Endothelial cell of umbilical vein (primary cell): ENCODE results near the gene AKAP14. TPM values are rescaled to one million over a fixed set of nuclear protein-coding genes. Genes with fewer than 3 reads are reported as not detected.
A peak's percentile ranks its signal among the peaks of the same experiment; 100 is the strongest.

Experiments used
- BruUV-seq: library from RNA; stranded (reverse); fragments of 400-500 nt; replicated peaks from 2 replicates; lab custom pipeline; 2021; lab: Mats Ljungman, UMichigan
- CTCF ChIA-PET: fragments of 300-600, 350-600 bp; sonication (Branson Sonifier 250); formaldehyde crosslinking; loops from one replicate; lab custom pipeline; 2021; ENCODE audit warnings: antibody characterized with exemption, inconsistent platforms; lab: Charles Lee
- POLR2A ChIA-PET: fragments of 300-600, 350-600 bp; sonication (Branson Sonifier 250); formaldehyde crosslinking; loops from one replicate; lab custom pipeline; 2021; ENCODE audit warnings: antibody characterized with exemption, inconsistent platforms; lab: Charles Lee
- DNase-seq: peaks from one replicate; pipeline ENCODE4 v3.0.0-alpha.2; 2011; ENCODE audit warnings: low read depth, low spot score
- FAIRE-seq: peaks from 2 replicates; lab custom pipeline; 2011; peaks lifted over from hg19 to GRCh38; lab: Jason Lieb, UNC
- H2AFZ ChIP-seq: 2 replicates; pipeline ENCODE4 v1.6.0; 2012; ENCODE audit warnings: low read depth, low read length, control low read depth, inconsistent platforms
- H3K27ac ChIP-seq: 2 replicates; pipeline ENCODE4 v1.5.1; 2011; ENCODE audit warnings: low read depth, mild to moderate bottlenecking, control low read depth, low read length, moderate library complexity; ENCODE audit not compliant: insufficient read depth
- H3K27me3 ChIP-seq, 2 experiments: 2 replicates each; pipeline versions ENCODE4 v1.6.0 to v1.6.1; 2011; ENCODE audit warnings: low read length in 2 of 2, mixed read lengths in 1 of 2; ENCODE audit not compliant: control insufficient read depth in 2 of 2, insufficient read depth in 2 of 2
- H3K36me3 ChIP-seq, 2 experiments: 2 replicates in 1 of 2; 3 replicates in 1 of 2; pipeline ENCODE4 v1.5.1; 2011; ENCODE audit warnings: low read length in 2 of 2, mild to moderate bottlenecking in 1 of 2, moderate library complexity in 1 of 2; ENCODE audit not compliant: control insufficient read depth in 2 of 2, insufficient read depth in 2 of 2; ENCODE audit errors: extremely low read depth in 1 of 2
- H3K4me1 ChIP-seq: 3 replicates; pipeline ENCODE4 v1.5.1; 2011; ENCODE audit warnings: mild to moderate bottlenecking, low read length; ENCODE audit not compliant: control insufficient read depth, insufficient read depth; ENCODE audit errors: extremely low read depth
- H3K4me2 ChIP-seq: 2 replicates; pipeline ENCODE4 v1.6.1; 2011; ENCODE audit warnings: low read length, control low read depth, mixed read lengths; ENCODE audit not compliant: insufficient read depth
- H3K4me3 ChIP-seq, 3 experiments: fragments of 200-600 bp in 1 of 3; sonication (generic), shearing (Covaris generic) in 1 of 3; replicated peaks in 1 of 3; 2 replicates each; pipeline ENCODE4 v1.5.1; 2011 to 2016; ENCODE audit warnings: control low read depth in 3 of 3, low read length in 3 of 3, mild to moderate bottlenecking in 2 of 3, inconsistent platforms in 1 of 3, low read depth in 1 of 3, moderate library complexity in 1 of 3; ENCODE audit not compliant: insufficient read depth in 1 of 3
- H3K79me2 ChIP-seq: 2 replicates; pipeline ENCODE4 v1.6.0; 2012; ENCODE audit warnings: low read length, inconsistent platforms; ENCODE audit not compliant: control insufficient read depth, insufficient read depth
- H3K9ac ChIP-seq: replicated peaks from 2 replicates; pipeline ENCODE3; 2011; ENCODE audit warnings: low read length, control low read depth; ENCODE audit not compliant: insufficient read depth; ENCODE audit errors: extremely low read depth
- H3K9me1 ChIP-seq: replicated peaks from 3 replicates; pipeline ENCODE4 v1.6.0; 2011; ENCODE audit warnings: mild to moderate bottlenecking, low read length; ENCODE audit not compliant: control insufficient read depth, insufficient read depth; ENCODE audit errors: extremely low read depth
- H3K9me3 ChIP-seq: replicated peaks from 2 replicates; pipeline ENCODE4 v1.5.1; 2012; ENCODE audit warnings: low read length, inconsistent platforms; ENCODE audit not compliant: control insufficient read depth, insufficient read depth
- H4K20me1 ChIP-seq: replicated peaks from 2 replicates; pipeline ENCODE3; 2011; ENCODE audit warnings: mild to moderate bottlenecking, low read length; ENCODE audit not compliant: control insufficient read depth, insufficient read depth; ENCODE audit errors: extremely low read depth
- EZH2 ChIP-seq: IDR thresholded peaks from 2 replicates; pipeline ENCODE4 v1.6.1; 2012; ENCODE audit warnings: borderline replicate concordance, low read depth, mild to moderate bottlenecking, moderate library complexity, low read length, inconsistent platforms; ENCODE audit not compliant: severe bottlenecking
- FOS ChIP-seq: IDR thresholded peaks from 2 replicates; pipeline ENCODE4 v1.6.1; 2011; ENCODE audit warnings: mild to moderate bottlenecking, low read length, moderate library complexity, borderline replicate concordance; ENCODE audit not compliant: insufficient read depth
- GATA2 ChIP-seq: IDR thresholded peaks from 2 replicates; pipeline ENCODE4 v1.7.0; 2011; ENCODE audit warnings: low read depth, mild to moderate bottlenecking, moderate library complexity, mixed read lengths, low read length; ENCODE audit not compliant: insufficient read length, insufficient read depth
- JUN ChIP-seq: IDR thresholded peaks from 2 replicates; pipeline ENCODE4 v1.6.1; 2011; ENCODE audit warnings: borderline replicate concordance, low read depth; ENCODE audit not compliant: insufficient read length, insufficient read depth
- MAX ChIP-seq: IDR thresholded peaks from 2 replicates; pipeline ENCODE4 v1.6.1; 2011; ENCODE audit not compliant: insufficient read depth, insufficient read length
- MYC ChIP-seq: IDR thresholded peaks from one replicate; pipeline ENCODE4 v1.6.1; 2011; ENCODE audit warnings: mild to moderate bottlenecking, low read depth, low read length
- POLR2A ChIP-seq: IDR thresholded peaks from 2 replicates; pipeline ENCODE4 v1.6.1; 2012; ENCODE audit warnings: low read depth, mild to moderate bottlenecking, control low read depth, low read length
- POLR2AphosphoS5 ChIP-seq: IDR thresholded peaks from 2 replicates; pipeline ENCODE4 v1.6.1; 2012; ENCODE audit warnings: low read depth, mild to moderate bottlenecking, control low read depth, low read length, moderate library complexity; ENCODE audit not compliant: insufficient read depth
- dilution Hi-C: fragments of 300-500 bp; cut with MboI; formaldehyde crosslinking; loops from one replicate; pipeline ENCODE4 v1.15.0; 2019; ENCODE audit warnings: low sequenced_read_pairs; ENCODE audit not compliant: extremely low pct_ligation_motif_present
- intact Hi-C: fragments of 100-400 bp; cut with micrococcal nuclease; formaldehyde crosslinking; loops from one replicate; pipeline ENCODE4 v1.10.0; 2022
- polyA plus RNA-seq, 4 experiments: library from polyadenylated mRNA; depleted of rRNA in 3 of 4; stranded (reverse) in 3 of 4; unstranded in 1 of 4; fragments of >200 nt; gene quantifications; 2 replicates each; pipeline versions ENCODE4 v1.2.1 to v1.2.3, GENCODE V29; 2011 to 2012; ENCODE audit warnings: missing spikeins in 1 of 4
- total RNA-seq: library from RNA; stranded (reverse); gene quantifications from 2 replicates; pipeline ENCODE4 v1.2.3, GENCODE V29; 2021
- TF ChIP-seq, protein P1 (sequence below), 2 donors: IDR thresholded peaks; 1 replicate in 1 of 2; 2 replicates in 1 of 2; pipeline ENCODE4 v1.5.1; 2011; ENCODE audit warnings: low read length in 2 of 2, mild to moderate bottlenecking in 2 of 2, moderate library complexity in 2 of 2, control low read depth in 1 of 2, inconsistent platforms in 1 of 2, low read depth in 1 of 2; ENCODE audit not compliant: insufficient read depth in 1 of 2; ENCODE audit errors: extremely low read depth in 1 of 2

AKAP14 gene
- total and polyA plus RNA-seq, 2 donors (not counting 3 experiments of a cell fraction or from before 2014, with no cell fraction given) = not detected

DNA sequence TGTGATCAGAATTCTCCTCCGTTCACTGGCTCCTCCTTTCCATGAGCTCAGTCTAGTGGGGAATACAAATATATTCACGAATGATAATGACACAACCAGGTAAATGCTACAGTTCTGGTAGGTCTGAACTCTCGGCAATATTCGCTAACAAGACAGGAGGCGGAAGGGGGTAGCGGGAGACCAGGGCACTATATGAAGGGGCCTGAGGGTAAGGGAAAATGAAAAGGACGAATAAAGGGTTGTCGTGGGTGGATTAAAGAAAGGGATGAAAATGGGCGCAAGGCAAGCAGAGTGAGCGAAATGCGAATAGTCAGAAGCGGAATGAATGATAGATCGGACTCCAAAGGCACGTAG lies 47.1 kb downstream of the AKAP14 start:
- POLR2A ChIA-PET = no interaction called here

More for the DNA sequence above, 47.1 kb downstream of the AKAP14 start:
- Histone ChIP-seq H3K36me3 (no peaks in the 10 kb centered on the region), H2AFZ (peak overlapping the region; percentile 72), H3K4me2 (peak overlapping the region; percentile 64), H4K20me1 (no peaks in the 10 kb centered on the region), H3K27me3 (no peaks in the 10 kb centered on the region), H3K27ac (peak overlapping the region; percentile 63), H3K9ac (peak overlapping the region; percentile 81), H3K4me3 (peak overlapping the region; percentile 39 to 73 (median 61)), H3K4me1 (peaks cover 10% of the 10 kb centered on the region), H3K79me2 (peaks cover 9% of the 10 kb centered on the region), H3K9me1 (no peaks in the 10 kb centered on the region), H3K9me3 (no peaks in the 10 kb centered on the region)
- peak; percentile 62 for FAIRE-seq
- BruUV-seq = no TSS peak
- DNase-seq = no peak
- intact Hi-C loops = loop anchor here (2.0 kb wide), 1 partner anchor 308 kb away; the partner anchor contains the start of gene ZBTB33
- TF ChIP-seq FOS = no peak
- no peak for TF ChIP-seq JUN
- no peak for TF ChIP-seq MAX
- no peak for TF ChIP-seq POLR2A
- TF ChIP-seq GATA2 = no peak
- no peak for TF ChIP-seq POLR2AphosphoS5
- TF ChIP-seq EZH2 = no peak
- TF ChIP-seq, protein P1, sequence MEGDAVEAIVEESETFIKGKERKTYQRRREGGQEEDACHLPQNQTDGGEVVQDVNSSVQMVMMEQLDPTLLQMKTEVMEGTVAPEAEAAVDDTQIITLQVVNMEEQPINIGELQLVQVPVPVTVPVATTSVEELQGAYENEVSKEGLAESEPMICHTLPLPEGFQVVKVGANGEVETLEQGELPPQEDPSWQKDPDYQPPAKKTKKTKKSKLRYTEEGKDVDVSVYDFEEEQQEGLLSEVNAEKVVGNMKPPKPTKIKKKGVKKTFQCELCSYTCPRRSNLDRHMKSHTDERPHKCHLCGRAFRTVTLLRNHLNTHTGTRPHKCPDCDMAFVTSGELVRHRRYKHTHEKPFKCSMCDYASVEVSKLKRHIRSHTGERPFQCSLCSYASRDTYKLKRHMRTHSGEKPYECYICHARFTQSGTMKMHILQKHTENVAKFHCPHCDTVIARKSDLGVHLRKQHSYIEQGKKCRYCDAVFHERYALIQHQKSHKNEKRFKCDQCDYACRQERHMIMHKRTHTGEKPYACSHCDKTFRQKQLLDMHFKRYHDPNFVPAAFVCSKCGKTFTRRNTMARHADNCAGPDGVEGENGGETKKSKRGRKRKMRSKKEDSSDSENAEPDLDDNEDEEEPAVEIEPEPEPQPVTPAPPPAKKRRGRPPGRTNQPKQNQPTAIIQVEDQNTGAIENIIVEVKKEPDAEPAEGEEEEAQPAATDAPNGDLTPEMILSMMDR (IDR thresholded peaks at IDR 0.05; ENCODE audit: extremely low read depth in 1 of 2, insufficient read depth in 1 of 2, low read depth in 1 of 2, low read length in 2 of 2) = no peak
- TF ChIP-seq MYC = no peak
- dilution Hi-C loops = no loop called here
- CTCF ChIA-PET = no interaction called here
